Breast epithelium (tissue), 4 donors: ENCODE results near the gene ADGRL3. TPM values are rescaled to one million over a fixed set of nuclear protein-coding genes. Genes with fewer than 3 reads are reported as not detected.

Source experiments
- DNase-seq, 2 donors: peaks; one replicate each; pipeline ENCODE4 v3.0.0-alpha.2; 2019; ENCODE audit warnings: low spot score in 2 of 2
- H3K27ac ChIP-seq, 2 donors: fragments of 200-600 bp; sonication (generic) in 1 of 2; one replicate each; pipeline ENCODE4 v1.5.1; 2016 to 2019; ENCODE audit warnings: mild to moderate bottlenecking in 1 of 2
- H3K27me3 ChIP-seq, 2 donors: fragments of 200-600 bp; sonication (generic) in 1 of 2; one replicate each; pipeline versions ENCODE4 v1.5.1 to v1.6.0; 2017 to 2019; ENCODE audit warnings: control low read depth in 1 of 2, mild to moderate bottlenecking in 1 of 2
- H3K36me3 ChIP-seq: fragments of 200-600 bp; one replicate; pipeline ENCODE4 v1.5.1; 2019
- H3K4me1 ChIP-seq, 2 donors: fragments of 200-600 bp; sonication (generic); one replicate each; pipeline ENCODE4 v1.5.1; 2016 to 2019; ENCODE audit warnings: control low read depth in 1 of 2
- H3K4me3 ChIP-seq, 3 donors: fragments of 200-600 bp; sonication (generic); 1 replicate in 2 of 3; 2 replicates in 1 of 3; pipeline ENCODE4 v1.5.1; 2016 to 2019; ENCODE audit warnings: mild to moderate bottlenecking in 3 of 3, moderate library complexity in 2 of 3
- H3K9me3 ChIP-seq, 2 donors: fragments of 200-600 bp; sonication (generic) in 1 of 2; one replicate each; pipeline ENCODE4 v1.5.1; 2016 to 2019; ENCODE audit warnings: control low read depth in 1 of 2
- POLR2A ChIP-seq: fragments of 450-650 bp; IDR thresholded peaks from one replicate; pipeline ENCODE4 v1.6.1; 2016; ENCODE audit warnings: antibody characterized with exemption, mild to moderate bottlenecking, moderate library complexity
- POLR2AphosphoS5 ChIP-seq, 3 donors: sonication (generic); formaldehyde crosslinking; IDR thresholded peaks; one replicate each; pipeline ENCODE4 v1.6.1; 2017; ENCODE audit warnings: antibody characterized with exemption in 3 of 3
- intact Hi-C: fragments of 100-400 bp; cut with DNase I; formaldehyde crosslinking; loops from one replicate; pipeline ENCODE4 v1.15.1; 2023; ENCODE audit warnings: low total_unique reads
- total RNA-seq, 3 donors: library from RNA; depleted of rRNA; stranded (reverse); fragments of >200 nt; gene quantifications; one replicate each; pipeline ENCODE4 v1.1.0, GENCODE V29; 2016
- TF ChIP-seq, protein P1 (sequence below), 3 donors: fragments of 450-650 bp; IDR thresholded peaks; one replicate each; pipeline ENCODE4 v1.5.1; 2016 to 2017; ENCODE audit warnings: antibody characterized with exemption in 3 of 3, mild to moderate bottlenecking in 3 of 3, moderate library complexity in 3 of 3

The ADGRL3 gene
- total RNA-seq, 3 donors from 2014 or later = 4.2 to 8.2 (median 6.6) TPM

DNA sequence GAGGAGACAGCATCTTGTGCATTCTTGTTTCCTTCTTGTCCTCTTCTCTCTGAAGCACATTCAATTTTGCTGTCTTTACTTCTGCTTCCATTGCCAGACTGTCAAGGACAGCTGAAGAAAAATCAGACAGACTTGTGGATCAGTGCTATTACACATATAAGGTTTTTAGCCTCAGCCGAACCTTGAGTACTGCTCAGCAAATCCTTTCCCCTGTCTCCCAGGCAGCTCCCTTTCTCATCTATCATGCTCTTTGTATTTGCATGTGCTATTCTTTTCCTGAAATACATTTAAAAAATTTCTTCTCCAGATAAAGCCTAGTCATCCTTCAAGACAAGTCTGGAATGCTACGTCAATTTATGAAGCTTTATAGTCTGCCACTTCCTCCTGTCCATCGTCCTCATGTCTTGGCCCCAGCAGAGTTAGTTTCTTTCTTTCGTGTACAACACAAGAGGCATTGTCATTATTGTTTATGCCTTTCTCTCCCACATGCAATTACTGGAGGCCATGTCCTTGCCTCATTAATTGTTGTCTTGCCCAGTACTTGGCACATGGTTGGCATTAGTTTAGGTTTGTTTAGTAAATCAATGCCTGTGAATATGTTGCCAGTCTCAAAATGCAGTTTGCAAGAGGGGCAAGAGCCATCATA lies 45.1 kb downstream of the ADGRL3 start:
- DNase-seq = no peak
- TF ChIP-seq, protein P1, sequence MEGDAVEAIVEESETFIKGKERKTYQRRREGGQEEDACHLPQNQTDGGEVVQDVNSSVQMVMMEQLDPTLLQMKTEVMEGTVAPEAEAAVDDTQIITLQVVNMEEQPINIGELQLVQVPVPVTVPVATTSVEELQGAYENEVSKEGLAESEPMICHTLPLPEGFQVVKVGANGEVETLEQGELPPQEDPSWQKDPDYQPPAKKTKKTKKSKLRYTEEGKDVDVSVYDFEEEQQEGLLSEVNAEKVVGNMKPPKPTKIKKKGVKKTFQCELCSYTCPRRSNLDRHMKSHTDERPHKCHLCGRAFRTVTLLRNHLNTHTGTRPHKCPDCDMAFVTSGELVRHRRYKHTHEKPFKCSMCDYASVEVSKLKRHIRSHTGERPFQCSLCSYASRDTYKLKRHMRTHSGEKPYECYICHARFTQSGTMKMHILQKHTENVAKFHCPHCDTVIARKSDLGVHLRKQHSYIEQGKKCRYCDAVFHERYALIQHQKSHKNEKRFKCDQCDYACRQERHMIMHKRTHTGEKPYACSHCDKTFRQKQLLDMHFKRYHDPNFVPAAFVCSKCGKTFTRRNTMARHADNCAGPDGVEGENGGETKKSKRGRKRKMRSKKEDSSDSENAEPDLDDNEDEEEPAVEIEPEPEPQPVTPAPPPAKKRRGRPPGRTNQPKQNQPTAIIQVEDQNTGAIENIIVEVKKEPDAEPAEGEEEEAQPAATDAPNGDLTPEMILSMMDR (IDR thresholded peaks at IDR 0.05) = no peak
- no peak for TF ChIP-seq POLR2AphosphoS5 (IDR thresholded peaks at IDR 0.05)
- no peak for TF ChIP-seq POLR2A
- Histone ChIP-seq H3K4me1 (no peaks in the 10 kb centered on the region), H3K9me3 (no peaks in the 10 kb centered on the region), H3K36me3 (no peaks in the 10 kb centered on the region), H3K27me3 (no peaks in the 10 kb centered on the region), H3K27ac (no peak overlapping the region), H3K4me3 (no peak overlapping the region)
- intact Hi-C loops = no loop called here

DNA sequence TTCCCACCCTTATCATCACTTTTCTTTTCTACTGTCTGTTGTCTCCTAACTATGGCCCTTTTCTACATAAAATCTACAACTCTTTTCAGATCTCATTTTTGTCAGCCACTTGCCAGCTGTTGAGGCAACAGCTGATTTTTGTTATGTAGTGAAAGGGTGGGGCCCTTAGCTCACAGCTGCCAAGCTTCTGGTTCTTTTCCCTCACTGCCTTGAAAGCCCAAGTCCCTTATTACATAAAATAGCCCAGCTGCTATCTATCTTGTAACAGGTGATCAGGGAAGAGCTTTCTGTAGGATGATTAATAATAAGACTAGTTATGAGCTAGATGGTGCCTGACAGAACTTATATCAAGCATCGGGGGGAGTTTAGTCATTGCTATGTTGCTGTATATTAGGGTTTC lies 45.9 kb downstream of the ADGRL3 start:
- Histone ChIP-seq H3K4me3 (no peak overlapping the region), H3K9me3 (no peaks in the 10 kb centered on the region), H3K36me3 (no peaks in the 10 kb centered on the region), H3K4me1 (no peaks in the 10 kb centered on the region), H3K27me3 (no peaks in the 10 kb centered on the region), H3K27ac (no peak overlapping the region)
- DNase-seq = no peak
- intact Hi-C loops = no loop called here
- TF ChIP-seq, protein P1 (IDR thresholded peaks at IDR 0.05) = no peak
- TF ChIP-seq POLR2A (no peak), POLR2AphosphoS5 (IDR thresholded peaks at IDR 0.05) (no peak)

DNA sequence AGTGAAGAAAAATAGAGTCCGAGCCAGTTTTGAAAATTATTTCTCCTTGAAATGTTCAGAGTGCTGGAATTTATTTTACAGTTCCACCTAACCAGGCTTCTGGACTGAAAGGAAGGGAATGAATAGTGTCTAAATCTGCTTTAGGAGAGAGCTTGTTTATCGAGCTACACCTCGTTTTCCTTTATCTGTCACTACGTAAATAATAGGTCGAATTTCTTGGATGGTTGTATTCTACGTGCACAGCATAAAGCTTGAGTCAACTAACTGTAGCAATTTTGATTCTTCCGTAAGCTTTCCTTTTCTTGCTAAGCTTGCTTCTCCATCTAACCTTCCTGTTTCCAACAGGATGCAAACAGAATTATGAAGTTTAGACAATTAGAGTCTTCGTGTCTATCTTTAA lies 48.6 kb downstream of the ADGRL3 start:
- TF ChIP-seq, protein P1 (IDR thresholded peaks at IDR 0.05) = no peak
- TF ChIP-seq POLR2A = no peak
- TF ChIP-seq POLR2AphosphoS5 (IDR thresholded peaks at IDR 0.05) = no peak
- Histone ChIP-seq H3K4me3 (no peak overlapping the region), H3K4me1 (no peaks in the 10 kb centered on the region), H3K27me3 (no peaks in the 10 kb centered on the region), H3K36me3 (no peaks in the 10 kb centered on the region), H3K9me3 (no peaks in the 10 kb centered on the region), H3K27ac (no peak overlapping the region)
- DNase-seq = no peak
- intact Hi-C loops = no loop called here

DNA sequence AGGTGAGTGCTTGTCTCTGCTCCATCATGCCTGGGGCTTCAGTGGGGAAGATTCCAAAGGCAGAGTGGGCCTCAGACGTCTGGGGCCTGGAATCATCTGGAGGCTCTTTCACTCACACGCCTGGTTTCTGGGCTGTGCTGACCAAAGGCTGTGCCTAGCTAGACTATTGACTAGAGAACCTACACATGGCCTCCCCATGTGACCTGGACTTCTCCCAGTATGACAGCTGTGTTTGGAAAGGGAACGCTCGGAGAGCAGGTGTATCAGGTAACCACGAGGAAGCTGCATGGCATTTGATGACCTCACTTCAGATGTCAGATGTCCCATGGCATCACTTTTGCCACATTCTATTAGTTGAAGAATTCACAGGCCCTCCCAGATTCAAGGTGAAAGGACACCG lies 51.0 kb downstream of the ADGRL3 start:
- intact Hi-C loops = no loop called here
- no peak overlapping the region for H3K27ac ChIP-seq
- TF ChIP-seq POLR2A = no peak
- TF ChIP-seq, protein P1 (IDR thresholded peaks at IDR 0.05) = no peak
- TF ChIP-seq POLR2AphosphoS5 (IDR thresholded peaks at IDR 0.05) = no peak
- no peaks in the 10 kb centered on the region for H3K4me1 ChIP-seq
- H3K27me3 ChIP-seq = no peaks in the 10 kb centered on the region
- H3K4me3 ChIP-seq = no peak overlapping the region
- H3K9me3 ChIP-seq = no peaks in the 10 kb centered on the region
- no peaks in the 10 kb centered on the region for H3K36me3 ChIP-seq
- no peak for DNase-seq

DNA sequence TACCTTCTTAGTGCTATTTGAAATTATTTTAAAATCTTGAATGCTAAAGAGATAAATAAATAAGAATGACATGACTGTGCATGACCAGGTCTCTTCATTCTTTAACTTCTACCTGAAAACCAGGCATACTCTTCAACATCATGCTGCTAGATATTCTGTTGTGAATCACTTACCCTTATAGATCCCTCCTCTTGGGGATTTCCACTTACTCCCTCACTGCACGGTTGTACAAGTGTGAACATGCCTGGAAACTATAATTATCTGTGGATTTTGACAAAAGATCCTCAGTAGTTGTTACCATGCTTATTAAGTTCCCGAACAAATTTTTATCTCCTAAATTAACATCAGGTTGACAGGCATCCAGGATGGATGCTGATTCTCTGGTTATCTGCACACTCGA lies 54.3 kb downstream of the ADGRL3 start:
- DNase-seq = no peak
- H3K4me3 ChIP-seq = no peak overlapping the region
- H3K27ac ChIP-seq = no peak overlapping the region
- TF ChIP-seq, protein P1 (IDR thresholded peaks at IDR 0.05) = no peak
- TF ChIP-seq POLR2AphosphoS5 (IDR thresholded peaks at IDR 0.05) = no peak
- TF ChIP-seq POLR2A = no peak
- H3K4me1 ChIP-seq = no peaks in the 10 kb centered on the region
- intact Hi-C loops = no loop called here
- no peaks in the 10 kb centered on the region for H3K27me3 ChIP-seq
- no peaks in the 10 kb centered on the region for H3K9me3 ChIP-seq
- H3K36me3 ChIP-seq = no peaks in the 10 kb centered on the region
